GM10248 (cell line): ENCODE measurements around the gene BMP6.

Experiments used
- CTCF ChIA-PET: fragments of 300-600 bp; sonication (Branson Sonifier 250); formaldehyde crosslinking; extraction: SDS; loops from one replicate; lab custom pipeline; 2021; ENCODE audit warnings: antibody characterized with exemption; lab: Yijun Ruan, JAX
- POLR2A ChIA-PET: fragments of 350-650 bp; sonication (Branson Sonifier 250); formaldehyde crosslinking; extraction: SDS; loops from one replicate; lab custom pipeline; 2020; ENCODE audit warnings: antibody characterized with exemption; lab: Yijun Ruan, JAX
- DNase-seq: peaks from one replicate; pipeline ENCODE4 v3.0.0; 2012; ENCODE audit errors: extremely low spot score
- CTCF ChIP-seq: IDR thresholded peaks from 2 replicates; pipeline ENCODE4 v1.5.1; 2012; ENCODE audit warnings: mild to moderate bottlenecking, low read depth; ENCODE audit errors: extremely low read depth, missing control alignments, control extremely low read depth

BMP6 gene

GRCh38 chr6:7865781-7866180, 139.9 kb downstream of the BMP6 start:
- no peak for TF ChIP-seq CTCF
- POLR2A ChIA-PET = no interaction called here
- CTCF ChIA-PET = interaction anchor here (1.4 kb wide), 1 partner anchor 13 kb away, joined by 3 read pairs; no protein-coding TSS in a partner anchor
- no peak for DNase-seq

GRCh38 chr6:7866526-7866925, 140.6 kb downstream of the BMP6 start:
- CTCF ChIA-PET = interaction anchor here (1.4 kb wide), 1 partner anchor 12 kb away, joined by 3 read pairs; no protein-coding TSS in a partner anchor
- no peak for TF ChIP-seq CTCF
- POLR2A ChIA-PET = no interaction called here
- no peak for DNase-seq

GRCh38 chr6:7868926-7869325, 143.0 kb downstream of the BMP6 start:
- CTCF ChIA-PET = interaction anchor here (1.6 kb wide), 1 partner anchor 10 kb away, joined by 5 read pairs; no protein-coding TSS in a partner anchor
- TF ChIP-seq CTCF = no peak
- DNase-seq = no peak
- POLR2A ChIA-PET = no interaction called here

- ChIA-PET CTCF (interaction anchor here (1.4 to 1.8 kb wide), 2 partner anchors 10 to 12 kb away, joined by 3 to 5 read pairs; no protein-coding TSS in a partner anchor), POLR2A (no interaction called here)
- TF ChIP-seq CTCF = no peak
- no peak for DNase-seq
Measured at GRCh38 chr6:7878401-7878964, 152.6 kb downstream of the BMP6 start.

- no peak for DNase-seq
- CTCF ChIA-PET = interaction anchor here (1.4 to 1.8 kb wide), 2 partner anchors 11 to 13 kb away, joined by 3 to 5 read pairs; no protein-coding TSS in a partner anchor
- no peak for TF ChIP-seq CTCF
- POLR2A ChIA-PET = no interaction called here
Measured at GRCh38 chr6:7879043-7879442, 153.1 kb downstream of the BMP6 start.

GRCh38 chr6:7879579-7879978, 153.7 kb downstream of the BMP6 start:
- CTCF ChIA-PET = interaction anchor here (1.0 to 1.8 kb wide), 4 partner anchors 8 to 113 kb away, joined by 3 to 5 read pairs (median 3); no protein-coding TSS in a partner anchor
- POLR2A ChIA-PET = no interaction called here
- no peak for TF ChIP-seq CTCF
- no peak for DNase-seq
